AG10803 (cell line): ENCODE measurements around the gene PARD3B.

Experiments
- DNase-seq: peaks from one replicate; pipeline ENCODE4 v3.0.0; 2010; ENCODE audit warnings: low read depth
- H3K4me3 ChIP-seq: 2 replicates; pipeline ENCODE4 v1.5.1; 2011; ENCODE audit warnings: mild to moderate bottlenecking, low read length, control low read depth
- TF ChIP-seq, protein P1 (sequence below): conservative IDR thresholded peaks from 2 replicates; pipeline ENCODE4 v1.5.1; 2011; ENCODE audit warnings: mild to moderate bottlenecking, low read length, control low read depth, inconsistent platforms

Gene PARD3B

DNA sequence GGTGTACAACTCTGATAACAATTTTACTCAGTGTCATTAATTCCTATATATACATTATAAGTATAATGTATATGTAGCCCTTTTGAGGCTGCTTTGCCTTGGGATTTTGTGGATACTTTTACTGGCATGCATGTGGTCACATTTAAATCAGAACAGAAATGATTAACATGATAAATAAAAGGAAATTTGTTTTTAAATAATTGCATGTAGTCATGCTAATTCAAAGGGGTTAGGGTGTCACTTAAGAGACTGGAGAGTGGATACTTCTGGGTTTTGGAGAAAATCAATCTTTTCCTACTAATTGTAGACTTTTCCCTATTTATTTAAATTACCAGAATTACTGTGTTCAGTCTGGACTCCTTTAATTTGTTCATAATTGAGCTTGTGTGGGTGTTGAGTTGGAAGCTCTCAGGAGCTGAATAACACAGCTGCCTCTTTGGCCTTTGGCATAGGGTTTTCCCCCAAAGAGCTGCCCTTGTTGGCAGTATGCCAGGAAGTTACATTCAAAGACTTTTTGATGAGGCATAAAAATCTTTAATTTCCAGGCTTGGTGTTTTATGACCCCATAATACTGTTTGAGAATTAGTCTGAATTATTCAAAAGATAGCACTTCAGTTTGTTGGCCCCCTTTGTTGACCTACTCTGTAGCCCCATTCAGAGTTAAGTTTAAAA, 652.3 kb downstream of the PARD3B start:
- TF ChIP-seq, protein P1, sequence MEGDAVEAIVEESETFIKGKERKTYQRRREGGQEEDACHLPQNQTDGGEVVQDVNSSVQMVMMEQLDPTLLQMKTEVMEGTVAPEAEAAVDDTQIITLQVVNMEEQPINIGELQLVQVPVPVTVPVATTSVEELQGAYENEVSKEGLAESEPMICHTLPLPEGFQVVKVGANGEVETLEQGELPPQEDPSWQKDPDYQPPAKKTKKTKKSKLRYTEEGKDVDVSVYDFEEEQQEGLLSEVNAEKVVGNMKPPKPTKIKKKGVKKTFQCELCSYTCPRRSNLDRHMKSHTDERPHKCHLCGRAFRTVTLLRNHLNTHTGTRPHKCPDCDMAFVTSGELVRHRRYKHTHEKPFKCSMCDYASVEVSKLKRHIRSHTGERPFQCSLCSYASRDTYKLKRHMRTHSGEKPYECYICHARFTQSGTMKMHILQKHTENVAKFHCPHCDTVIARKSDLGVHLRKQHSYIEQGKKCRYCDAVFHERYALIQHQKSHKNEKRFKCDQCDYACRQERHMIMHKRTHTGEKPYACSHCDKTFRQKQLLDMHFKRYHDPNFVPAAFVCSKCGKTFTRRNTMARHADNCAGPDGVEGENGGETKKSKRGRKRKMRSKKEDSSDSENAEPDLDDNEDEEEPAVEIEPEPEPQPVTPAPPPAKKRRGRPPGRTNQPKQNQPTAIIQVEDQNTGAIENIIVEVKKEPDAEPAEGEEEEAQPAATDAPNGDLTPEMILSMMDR, result no peak
- H3K4me3 ChIP-seq, result no peak overlapping the region
- DNase-seq, result no peak

DNA sequence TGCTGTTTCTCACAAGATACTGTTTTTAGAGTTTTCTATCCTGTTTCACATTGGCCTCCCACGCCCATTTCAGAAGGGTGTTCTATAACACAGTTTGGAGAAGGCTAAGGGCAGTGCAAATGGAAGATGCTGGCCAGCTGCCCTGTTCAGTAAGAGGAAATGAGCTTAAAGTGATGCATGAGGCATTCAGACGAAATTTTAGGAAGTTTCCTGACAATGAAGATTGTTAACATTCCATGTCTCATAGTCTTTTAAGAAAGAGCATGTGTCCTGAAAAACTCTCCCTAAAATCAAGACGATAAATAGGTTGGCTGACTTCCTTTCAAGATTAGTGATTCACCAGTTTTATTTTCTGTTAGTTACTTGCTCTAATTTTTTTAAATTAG, 652.9 kb downstream of the PARD3B start:
- TF ChIP-seq, protein P1, result no peak
- H3K4me3 ChIP-seq, result no peak overlapping the region
- DNase-seq, result peak; percentile 88

DNA sequence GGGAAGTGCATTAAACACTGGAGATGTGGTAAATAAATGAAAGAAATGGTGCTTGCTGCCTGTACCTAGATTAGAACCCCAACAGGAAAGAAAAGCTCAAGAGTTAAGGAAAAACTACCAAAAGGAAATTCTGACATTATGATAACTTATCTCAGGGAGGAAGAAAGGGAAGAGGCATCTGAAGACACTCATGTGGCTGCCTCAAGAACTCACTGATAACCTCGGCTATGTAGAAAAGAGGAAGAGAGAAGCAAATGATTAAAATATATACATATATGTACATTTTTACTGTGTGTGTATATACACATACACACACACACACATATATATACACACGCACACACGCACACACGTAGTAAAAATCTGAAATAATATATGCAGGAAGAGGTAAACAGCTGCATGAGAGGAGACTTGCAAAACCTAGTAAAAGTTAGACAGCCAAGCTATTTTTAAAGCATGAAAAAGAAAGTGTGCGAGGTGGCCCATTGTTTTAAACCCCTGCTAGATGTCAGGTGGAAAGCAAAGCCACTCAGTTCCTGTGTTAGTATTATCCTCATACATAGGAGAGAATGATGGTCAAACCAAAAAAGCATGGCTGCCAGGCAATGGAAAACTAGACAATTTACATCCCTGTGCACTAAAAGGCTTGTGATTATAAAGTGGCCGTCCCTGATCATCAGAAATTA, 654.0 kb downstream of the PARD3B start:
- no peak for DNase-seq
- TF ChIP-seq, protein P1, result no peak
- no peak overlapping the region for H3K4me3 ChIP-seq

DNA sequence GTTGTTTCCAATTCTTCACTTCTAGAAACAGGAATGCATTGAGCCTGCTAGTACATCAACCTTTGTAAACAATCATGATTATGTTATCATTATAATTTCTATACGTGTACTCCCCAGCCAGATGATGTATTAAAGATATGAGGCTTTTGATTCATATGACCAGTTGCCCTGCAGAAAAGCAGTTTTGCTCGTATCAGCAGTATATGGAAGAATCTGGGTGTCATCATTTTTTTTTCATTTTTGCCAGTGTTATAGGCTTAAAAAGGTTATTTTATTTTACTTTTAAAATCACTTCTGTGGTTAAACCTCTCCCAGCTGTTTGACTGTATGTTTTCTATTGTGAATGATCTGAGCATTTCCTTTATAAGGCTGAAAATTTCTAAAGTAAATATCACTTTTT, 665.2 kb downstream of the PARD3B start:
- no peak for DNase-seq
- H3K4me3 ChIP-seq, result no peak overlapping the region
- TF ChIP-seq, protein P1, result no peak

DNA sequence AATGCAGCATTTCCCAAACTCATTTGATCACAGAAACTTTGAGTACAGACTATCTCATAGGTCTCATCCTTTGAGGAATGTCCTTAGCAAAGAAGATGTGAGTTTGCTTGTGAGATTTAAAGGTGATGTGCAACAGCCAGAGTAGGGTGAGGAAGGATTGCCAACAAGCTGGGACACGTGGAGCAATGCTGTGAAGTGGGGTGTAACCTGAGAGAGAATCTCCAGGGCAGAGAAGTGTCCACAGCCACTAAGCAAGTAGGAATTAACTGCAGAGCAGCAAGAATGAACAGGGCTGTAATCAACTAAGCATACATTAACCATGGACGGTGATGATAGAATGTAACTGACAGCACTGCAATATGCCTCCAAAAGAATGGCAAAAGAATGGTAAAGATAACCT, 667.1 kb downstream of the PARD3B start:
- DNase-seq, result no peak
- no peak overlapping the region for H3K4me3 ChIP-seq
- TF ChIP-seq, protein P1, result no peak

DNA sequence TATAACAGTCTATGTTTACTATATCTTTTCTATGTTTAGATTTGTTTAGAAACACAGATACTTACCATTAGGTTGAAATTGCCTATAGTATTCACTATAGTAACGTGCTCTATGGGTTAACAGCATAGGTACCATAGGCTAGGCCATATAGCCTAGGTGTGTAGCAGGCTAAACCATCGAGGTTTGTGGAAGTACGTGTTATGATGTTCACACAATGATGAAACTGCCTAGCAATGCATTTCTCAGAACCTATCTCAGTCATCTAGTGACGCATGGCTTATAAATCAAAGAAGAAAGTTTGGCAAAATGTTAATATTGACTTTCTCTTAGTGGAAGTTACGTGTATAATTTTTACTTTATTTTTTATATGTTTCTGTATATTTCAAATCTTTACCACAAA, 670.8 kb downstream of the PARD3B start:
- TF ChIP-seq, protein P1, result no peak
- no peak for DNase-seq
- no peak overlapping the region for H3K4me3 ChIP-seq

DNA sequence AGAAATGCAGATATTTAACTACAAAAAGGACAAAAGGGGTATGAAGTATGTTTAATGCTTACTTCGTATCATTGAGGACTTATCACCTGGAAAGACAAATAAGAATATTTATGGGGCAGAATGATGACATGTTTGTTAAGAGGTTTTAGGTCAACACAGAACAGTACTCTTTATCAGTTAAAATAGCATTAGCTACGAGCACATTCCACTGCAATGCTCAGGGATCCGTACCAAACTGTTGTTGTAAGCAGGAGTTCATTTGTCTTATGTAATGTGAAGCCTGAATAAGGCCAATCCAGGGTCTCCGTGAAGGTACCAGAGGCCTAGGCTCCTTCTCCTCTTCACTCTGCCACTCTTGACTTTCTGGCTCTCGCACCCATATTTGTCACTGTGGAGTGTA, 671.3 kb downstream of the PARD3B start:
- no peak for DNase-seq
- H3K4me3 ChIP-seq, result no peak overlapping the region
- TF ChIP-seq, protein P1, result no peak
